Activated CD4-positive, alpha-beta T cell treated with anti-CD3 and anti-CD28 coated beads, Interleukin-2, amount 10 ng/mL, durations not matched to agents 24 days and 14 days (primary cell): ENCODE measurements around the gene FIGN. TPM values are rescaled to one million over a fixed set of nuclear protein-coding genes. Genes with fewer than 3 reads are reported as not detected.

ENCODE experiments used
- DNase-seq: peaks from one replicate; pipeline ENCODE4 v3.0.0; 2022
- H3K27ac Mint-ChIP-seq: one replicate; pipeline ENCODE4 v1.8.0; 2022; ENCODE audit warnings: mild to moderate bottlenecking, mixed read lengths
- H3K27me3 Mint-ChIP-seq: one replicate; pipeline ENCODE4 v1.8.0; 2022; ENCODE audit warnings: mixed read lengths
- H3K36me3 Mint-ChIP-seq: one replicate; pipeline ENCODE4 v1.8.0; 2022; ENCODE audit warnings: low read depth, mild to moderate bottlenecking, mixed read lengths
- H3K4me1 Mint-ChIP-seq: one replicate; pipeline ENCODE4 v1.8.0; 2021; ENCODE audit warnings: mixed read lengths
- H3K4me3 Mint-ChIP-seq: one replicate; pipeline ENCODE4 v1.8.0; 2022; ENCODE audit warnings: mild to moderate bottlenecking, moderate library complexity, mixed read lengths
- H3K9me3 Mint-ChIP-seq: one replicate; pipeline ENCODE4 v1.8.0; 2021; ENCODE audit warnings: mixed read lengths
- intact Hi-C: fragments of 100-400 bp; cut with micrococcal nuclease; formaldehyde crosslinking; loops from one replicate; pipeline ENCODE4 v1.15.1; 2023
- total RNA-seq: library from RNA; stranded (reverse); gene quantifications from 2 replicates; pipeline ENCODE4 v1.2.3, GENCODE V29; 2022

FIGN gene
- total RNA-seq, 1 donor from 2014 or later: not detected

DNA sequence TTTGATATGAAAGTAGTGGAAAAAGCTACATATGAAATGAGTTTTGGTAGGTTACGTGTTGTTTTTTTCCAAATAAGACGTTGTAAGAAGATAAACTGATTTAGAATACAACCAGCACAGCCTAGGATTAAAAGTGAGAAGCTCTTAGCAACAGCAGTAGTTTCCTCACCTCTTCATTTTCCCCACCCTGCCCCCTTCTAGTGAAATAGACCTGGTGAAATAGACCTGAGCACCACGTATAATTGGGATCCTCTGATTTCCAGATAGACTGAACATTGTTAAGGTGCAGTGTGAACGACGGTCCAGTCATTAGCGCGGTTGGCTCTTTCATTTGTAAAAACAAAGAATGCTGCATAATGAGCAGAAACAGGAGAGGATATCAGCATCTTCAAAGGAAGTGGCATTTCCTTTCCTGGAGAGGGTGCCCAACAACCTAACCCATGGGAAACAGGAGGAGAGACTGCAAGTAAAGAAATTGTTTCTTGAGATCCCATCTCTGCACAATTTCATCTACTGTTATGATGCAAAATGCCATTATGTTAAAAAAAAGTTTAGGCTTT, 114.3 kb downstream of the FIGN start:
- no peaks in the 10 kb centered on the region for H3K4me1 Mint-ChIP-seq
- no peaks in the 10 kb centered on the region for H3K9me3 Mint-ChIP-seq
- no peak for DNase-seq
- intact Hi-C loops: no loop called here
- no peaks in the 10 kb centered on the region for H3K36me3 Mint-ChIP-seq
- no peak overlapping the region for H3K27ac Mint-ChIP-seq
- H3K27me3 Mint-ChIP-seq: no peaks in the 10 kb centered on the region
- no peak overlapping the region for H3K4me3 Mint-ChIP-seq

DNA sequence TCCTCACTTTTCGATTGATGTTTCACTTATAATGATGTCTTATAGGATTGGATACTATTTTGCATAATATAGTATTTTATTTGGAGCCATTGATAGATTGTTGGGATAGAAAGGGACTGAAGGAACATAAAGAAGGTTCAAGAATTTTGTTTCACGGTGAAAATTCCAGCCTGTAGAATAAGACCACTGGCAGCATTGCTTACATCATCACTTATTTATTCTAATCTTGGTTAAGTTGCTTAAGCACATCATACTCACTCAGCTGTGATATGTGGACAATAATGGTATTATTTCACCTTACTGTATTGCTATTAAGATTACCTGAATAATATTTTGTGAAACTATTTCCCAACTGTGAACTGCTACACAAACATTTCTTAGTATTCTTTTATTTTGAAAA, 118.3 kb downstream of the FIGN start:
- no peaks in the 10 kb centered on the region for H3K4me1 Mint-ChIP-seq
- no peaks in the 10 kb centered on the region for H3K36me3 Mint-ChIP-seq
- H3K9me3 Mint-ChIP-seq: no peaks in the 10 kb centered on the region
- intact Hi-C loops: no loop called here
- H3K4me3 Mint-ChIP-seq: no peak overlapping the region
- H3K27me3 Mint-ChIP-seq: no peaks in the 10 kb centered on the region
- H3K27ac Mint-ChIP-seq: no peak overlapping the region
- no peak for DNase-seq

DNA sequence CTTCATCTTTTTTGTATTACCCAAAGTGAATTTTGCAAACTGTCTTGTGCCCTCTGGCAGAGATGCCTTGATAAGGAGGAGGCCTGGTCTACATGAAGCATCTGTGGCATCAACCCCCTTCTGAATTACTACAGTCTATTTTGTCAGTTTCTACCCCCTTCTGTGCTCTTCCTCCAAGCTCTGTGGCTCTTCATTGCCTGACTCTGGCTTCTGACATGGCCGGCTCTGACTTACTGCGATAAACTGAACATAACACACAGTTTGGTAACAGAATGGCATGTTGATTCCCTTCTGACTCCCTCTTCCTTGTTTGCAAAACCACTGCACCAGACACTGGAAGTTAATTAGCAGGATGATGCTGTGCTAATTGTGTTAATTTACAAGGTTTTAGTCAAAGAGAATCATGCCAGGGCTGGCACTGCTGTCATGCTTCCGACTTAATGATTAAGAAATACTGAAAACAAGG, 122.5 kb downstream of the FIGN start:
- no peak overlapping the region for H3K4me3 Mint-ChIP-seq
- intact Hi-C loops: no loop called here
- no peak overlapping the region for H3K27ac Mint-ChIP-seq
- H3K36me3 Mint-ChIP-seq: no peaks in the 10 kb centered on the region
- no peaks in the 10 kb centered on the region for H3K4me1 Mint-ChIP-seq
- DNase-seq: no peak
- H3K9me3 Mint-ChIP-seq: no peaks in the 10 kb centered on the region
- no peaks in the 10 kb centered on the region for H3K27me3 Mint-ChIP-seq

DNA sequence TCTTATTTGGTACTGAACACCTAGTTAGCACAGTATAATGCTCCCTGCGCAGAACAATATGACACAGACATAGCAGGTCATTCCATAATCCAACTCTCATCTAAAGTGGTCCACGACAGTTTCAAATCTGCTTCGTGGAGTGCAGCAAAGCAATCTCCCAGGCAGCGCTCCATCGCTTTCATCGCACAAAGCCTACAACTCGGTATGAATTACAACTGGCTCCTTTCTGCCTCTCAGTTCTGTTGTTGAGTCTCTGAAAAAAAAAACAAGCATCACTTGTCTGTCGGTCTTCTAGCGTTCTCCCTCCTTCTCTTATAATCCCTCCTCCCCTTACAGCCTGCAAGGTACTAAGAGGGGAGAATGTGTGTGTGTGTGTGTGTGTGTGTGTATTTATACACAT, 123.5 kb downstream of the FIGN start:
- intact Hi-C loops: no loop called here
- no peak overlapping the region for H3K27ac Mint-ChIP-seq

DNA sequence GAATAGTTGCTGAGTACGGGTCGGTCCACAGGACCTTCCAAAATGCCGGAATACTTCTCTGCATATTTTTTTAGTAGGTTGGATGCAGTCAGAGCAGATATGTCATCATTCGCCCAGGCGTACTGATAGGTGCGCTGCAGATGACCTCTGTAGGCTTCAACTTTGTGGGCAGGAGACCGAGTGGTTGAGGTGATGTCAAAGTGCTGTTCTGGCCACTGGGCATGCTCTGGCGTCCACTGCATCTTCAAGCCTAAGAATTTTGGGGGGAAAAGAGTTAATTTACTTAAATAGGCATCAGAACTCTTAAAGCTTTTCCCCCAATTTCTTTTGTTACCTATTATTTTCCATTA, 124.3 kb downstream of the FIGN start:
- H3K36me3 Mint-ChIP-seq: no peaks in the 10 kb centered on the region
- H3K27me3 Mint-ChIP-seq: no peaks in the 10 kb centered on the region
- no peak overlapping the region for H3K4me3 Mint-ChIP-seq
- no peak overlapping the region for H3K27ac Mint-ChIP-seq
- DNase-seq: no peak
- intact Hi-C loops: no loop called here
- no peaks in the 10 kb centered on the region for H3K9me3 Mint-ChIP-seq
- no peaks in the 10 kb centered on the region for H3K4me1 Mint-ChIP-seq

More for the DNA sequence above, 123.5 kb downstream of the FIGN start:
- H3K9me3 Mint-ChIP-seq: no peaks in the 10 kb centered on the region
- H3K36me3 Mint-ChIP-seq: no peaks in the 10 kb centered on the region
- H3K27me3 Mint-ChIP-seq: no peaks in the 10 kb centered on the region
- no peaks in the 10 kb centered on the region for H3K4me1 Mint-ChIP-seq
- no peak for DNase-seq
- no peak overlapping the region for H3K4me3 Mint-ChIP-seq

DNA sequence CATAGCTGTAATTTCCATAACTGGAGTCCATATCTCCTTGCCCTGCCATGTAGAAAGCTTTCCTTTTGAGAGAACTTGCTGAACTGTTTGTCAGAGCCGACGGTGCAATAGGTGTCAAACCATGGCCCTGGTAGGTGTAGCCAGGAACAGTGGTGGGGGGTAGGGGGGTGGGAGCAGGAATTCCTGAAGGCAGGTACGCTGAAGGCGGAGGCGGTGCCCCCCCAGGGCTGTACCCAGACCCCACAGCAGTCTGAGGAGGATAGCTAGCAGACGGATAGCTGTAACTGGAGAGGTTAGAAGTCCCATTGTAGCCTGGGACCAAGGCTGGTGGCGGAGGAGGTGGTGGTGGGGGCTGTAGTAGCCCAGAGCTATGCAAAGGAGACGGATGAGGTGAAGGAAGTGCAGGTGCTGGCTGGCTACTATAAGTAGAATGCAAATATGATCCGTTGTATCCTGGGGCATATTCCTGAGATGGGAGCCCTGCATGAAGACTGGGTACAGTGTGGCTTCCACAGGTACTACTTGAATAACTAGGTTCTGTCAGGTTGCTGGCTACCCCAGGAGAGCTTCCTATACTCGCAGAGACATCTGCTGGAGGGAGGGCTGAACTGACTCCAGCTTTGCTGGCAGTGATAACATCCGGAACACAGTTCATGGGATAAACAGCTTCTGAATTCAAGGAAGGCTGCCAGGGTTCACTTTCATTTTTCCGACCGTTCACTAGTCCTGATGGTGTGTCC, 124.8 kb downstream of the FIGN start:
- H3K27ac Mint-ChIP-seq: no peak overlapping the region
- H3K4me1 Mint-ChIP-seq: no peaks in the 10 kb centered on the region
- intact Hi-C loops: no loop called here
- no peak for DNase-seq
- no peaks in the 10 kb centered on the region for H3K9me3 Mint-ChIP-seq
- H3K27me3 Mint-ChIP-seq: no peaks in the 10 kb centered on the region
- H3K36me3 Mint-ChIP-seq: no peaks in the 10 kb centered on the region
- H3K4me3 Mint-ChIP-seq: no peak overlapping the region

DNA sequence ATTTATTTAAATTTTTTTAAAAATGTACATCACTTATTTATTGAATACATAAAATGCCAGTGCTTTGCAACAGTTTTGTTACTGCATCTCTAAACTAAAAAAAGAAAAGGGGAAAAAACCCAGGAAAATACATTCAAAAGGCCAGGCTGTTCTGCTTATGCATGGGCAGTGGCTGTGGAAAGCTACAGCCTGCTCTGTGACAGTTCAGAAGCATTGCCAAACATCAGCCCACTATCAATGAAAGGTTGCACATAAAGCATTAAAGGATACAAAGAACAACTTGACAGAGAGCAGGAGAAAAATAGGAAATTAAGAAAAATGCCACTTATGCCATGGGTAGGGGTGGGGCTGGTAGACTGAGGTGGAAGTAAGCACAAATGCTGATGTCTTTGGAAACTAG, 128.2 kb downstream of the FIGN start:
- intact Hi-C loops: no loop called here
- H3K4me1 Mint-ChIP-seq: no peaks in the 10 kb centered on the region

DNA sequence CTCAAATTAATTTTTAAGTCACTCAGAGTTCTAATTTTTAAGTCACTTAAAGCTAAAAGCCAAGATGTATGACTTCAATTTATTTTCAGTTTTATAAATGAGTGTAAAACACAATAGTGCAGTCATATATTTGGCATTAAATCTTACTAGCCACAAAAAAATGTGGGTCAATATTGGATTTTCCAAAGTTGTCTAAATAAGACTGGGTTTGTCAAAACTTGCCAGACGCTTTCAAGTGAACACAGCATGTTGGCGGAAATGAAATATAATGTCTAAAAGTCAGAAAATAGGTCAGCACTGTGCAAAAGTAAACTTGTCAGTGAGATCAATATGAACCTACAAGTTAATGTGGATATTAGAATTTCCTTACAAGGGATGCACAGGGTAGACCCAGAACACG, 128.9 kb downstream of the FIGN start:
- H3K4me1 Mint-ChIP-seq: no peaks in the 10 kb centered on the region
- no peaks in the 10 kb centered on the region for H3K36me3 Mint-ChIP-seq
- no peak for DNase-seq
- intact Hi-C loops: no loop called here
- H3K27me3 Mint-ChIP-seq: no peaks in the 10 kb centered on the region
- no peak overlapping the region for H3K27ac Mint-ChIP-seq
- H3K4me3 Mint-ChIP-seq: no peak overlapping the region
- H3K9me3 Mint-ChIP-seq: no peaks in the 10 kb centered on the region

More for the DNA sequence above, 128.2 kb downstream of the FIGN start:
- H3K27me3 Mint-ChIP-seq: no peaks in the 10 kb centered on the region
- no peaks in the 10 kb centered on the region for H3K36me3 Mint-ChIP-seq
- no peak for DNase-seq
- no peak overlapping the region for H3K4me3 Mint-ChIP-seq
- H3K9me3 Mint-ChIP-seq: no peaks in the 10 kb centered on the region
- H3K27ac Mint-ChIP-seq: no peak overlapping the region

DNA sequence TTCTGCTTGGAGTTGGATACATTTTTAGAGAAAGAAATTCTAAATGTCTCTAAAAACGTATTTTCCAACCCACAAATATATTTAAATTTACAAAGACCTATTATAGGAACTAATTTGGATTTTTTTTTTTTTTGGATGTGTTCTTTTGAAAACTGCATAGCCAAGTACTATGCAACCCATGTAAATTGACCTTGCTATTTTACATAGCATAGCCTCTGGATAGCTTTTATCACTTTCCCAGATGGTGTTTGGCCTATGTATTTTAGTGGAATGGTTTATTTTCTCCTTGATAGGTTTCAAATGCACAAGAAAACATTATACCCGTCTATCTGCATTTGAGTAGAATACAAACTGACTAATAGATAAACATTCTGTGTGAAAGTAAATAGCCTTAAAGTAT, 130.0 kb downstream of the FIGN start:
- DNase-seq: no peak
- H3K4me3 Mint-ChIP-seq: no peak overlapping the region
- no peaks in the 10 kb centered on the region for H3K36me3 Mint-ChIP-seq
- no peaks in the 10 kb centered on the region for H3K27me3 Mint-ChIP-seq
- H3K4me1 Mint-ChIP-seq: no peaks in the 10 kb centered on the region
- H3K27ac Mint-ChIP-seq: no peak overlapping the region
- no peaks in the 10 kb centered on the region for H3K9me3 Mint-ChIP-seq
- intact Hi-C loops: no loop called here

DNA sequence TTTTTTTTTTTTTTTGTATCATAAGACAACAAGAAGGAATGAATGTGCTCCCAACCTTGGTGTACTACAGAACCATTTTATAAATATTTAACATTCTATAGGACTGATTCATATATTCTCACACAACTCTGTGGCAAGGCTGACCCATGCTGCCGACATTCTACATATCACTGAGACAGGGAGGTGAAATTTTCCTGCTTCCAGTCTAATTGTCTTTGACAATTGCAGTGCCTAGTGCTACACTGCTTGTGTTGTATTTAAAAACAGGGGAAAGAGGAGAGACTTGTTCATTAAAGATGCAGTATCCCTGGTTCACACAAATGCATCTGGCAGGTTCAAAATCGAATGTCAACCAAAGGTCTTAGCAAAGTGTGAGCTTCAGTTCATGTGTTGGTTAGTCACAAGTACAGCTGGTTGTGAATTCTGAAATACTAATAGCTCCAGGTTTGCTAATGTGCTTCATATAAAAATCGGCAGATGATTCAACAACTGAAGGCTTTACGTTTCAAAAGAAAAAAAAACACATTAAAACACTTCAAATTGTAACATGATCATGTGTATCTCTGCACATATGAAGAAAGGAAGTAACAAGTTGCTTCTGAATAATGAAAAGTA, 130.8 kb downstream of the FIGN start:
- no peak overlapping the region for H3K27ac Mint-ChIP-seq

DNA sequence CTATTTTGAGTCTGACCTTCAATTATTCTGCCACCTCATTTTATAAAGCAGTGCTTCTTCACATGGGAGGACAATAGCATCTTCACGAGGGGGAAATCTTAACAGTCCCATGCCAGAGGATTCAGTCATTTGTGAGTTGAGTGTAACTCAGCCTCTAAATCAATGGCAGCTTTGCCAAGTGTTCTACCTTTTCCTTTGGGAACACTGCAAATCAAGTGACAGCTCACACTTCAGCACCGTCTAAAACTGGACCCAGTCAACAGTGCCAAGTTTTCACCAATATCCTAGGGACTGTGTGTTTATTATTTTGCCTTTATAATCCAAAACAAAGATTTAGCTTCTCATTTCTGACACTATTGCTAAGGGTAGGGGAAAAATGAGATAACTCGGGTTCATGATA, 133.6 kb downstream of the FIGN start:
- no peaks in the 10 kb centered on the region for H3K36me3 Mint-ChIP-seq
- no peak overlapping the region for H3K4me3 Mint-ChIP-seq
- intact Hi-C loops: no loop called here
- no peak for DNase-seq
- no peaks in the 10 kb centered on the region for H3K4me1 Mint-ChIP-seq
- no peaks in the 10 kb centered on the region for H3K9me3 Mint-ChIP-seq
- no peaks in the 10 kb centered on the region for H3K27me3 Mint-ChIP-seq
- no peak overlapping the region for H3K27ac Mint-ChIP-seq

More for the DNA sequence above, 130.8 kb downstream of the FIGN start:
- Mint-ChIP-seq H3K9me3 (no peaks in the 10 kb centered on the region), H3K36me3 (no peaks in the 10 kb centered on the region), H3K4me1 (no peaks in the 10 kb centered on the region), H3K27me3 (no peaks in the 10 kb centered on the region), H3K4me3 (no peak overlapping the region)
- no peak for DNase-seq
- intact Hi-C loops: no loop called here

DNA sequence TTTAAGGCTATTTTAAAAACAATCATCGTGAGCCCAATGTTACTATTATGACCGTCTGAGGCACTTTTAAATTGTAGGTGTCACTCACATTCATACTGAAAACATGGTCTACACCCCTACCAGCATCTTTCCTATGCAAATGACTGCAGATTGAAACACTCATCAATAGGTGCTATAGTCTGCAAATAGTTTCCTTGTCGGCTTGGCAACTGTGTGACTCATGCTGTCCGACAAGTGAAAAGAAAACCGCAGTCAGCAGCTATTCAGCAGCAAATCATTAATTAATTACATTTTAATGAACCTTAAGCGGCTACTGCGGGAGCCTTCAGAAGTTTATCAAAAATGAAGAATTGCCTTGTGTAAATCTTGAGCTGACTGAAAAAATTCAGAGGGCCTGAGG, 134.4 kb downstream of the FIGN start:
- Mint-ChIP-seq H3K4me1 (no peaks in the 10 kb centered on the region), H3K27me3 (no peaks in the 10 kb centered on the region), H3K36me3 (no peaks in the 10 kb centered on the region), H3K27ac (no peak overlapping the region), H3K4me3 (no peak overlapping the region), H3K9me3 (no peaks in the 10 kb centered on the region)
- intact Hi-C loops: no loop called here
- DNase-seq: no peak

DNA sequence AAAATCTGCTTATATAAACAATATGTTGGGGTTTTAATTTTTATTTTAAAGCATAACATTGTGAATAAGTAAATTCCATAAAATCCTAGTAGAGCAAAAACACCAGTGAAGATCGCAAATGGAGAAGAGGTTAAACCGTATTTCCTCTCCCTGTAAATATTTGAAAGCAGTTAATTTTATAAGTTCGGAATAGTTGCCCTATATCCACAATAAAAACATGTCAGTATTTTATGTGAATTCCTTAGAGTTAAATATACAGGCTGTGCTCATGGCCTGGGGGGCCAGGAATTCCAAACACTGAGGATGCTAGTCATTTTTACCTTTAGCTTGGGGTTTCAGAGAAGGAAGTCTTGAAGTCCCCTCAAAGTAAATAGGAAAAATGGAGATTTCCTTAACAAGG, 135.0 kb downstream of the FIGN start:
- no peaks in the 10 kb centered on the region for H3K27me3 Mint-ChIP-seq
- no peak overlapping the region for H3K27ac Mint-ChIP-seq
- no peaks in the 10 kb centered on the region for H3K36me3 Mint-ChIP-seq
- DNase-seq: no peak
- no peaks in the 10 kb centered on the region for H3K9me3 Mint-ChIP-seq
- H3K4me1 Mint-ChIP-seq: no peaks in the 10 kb centered on the region
- intact Hi-C loops: no loop called here
- H3K4me3 Mint-ChIP-seq: no peak overlapping the region

DNA sequence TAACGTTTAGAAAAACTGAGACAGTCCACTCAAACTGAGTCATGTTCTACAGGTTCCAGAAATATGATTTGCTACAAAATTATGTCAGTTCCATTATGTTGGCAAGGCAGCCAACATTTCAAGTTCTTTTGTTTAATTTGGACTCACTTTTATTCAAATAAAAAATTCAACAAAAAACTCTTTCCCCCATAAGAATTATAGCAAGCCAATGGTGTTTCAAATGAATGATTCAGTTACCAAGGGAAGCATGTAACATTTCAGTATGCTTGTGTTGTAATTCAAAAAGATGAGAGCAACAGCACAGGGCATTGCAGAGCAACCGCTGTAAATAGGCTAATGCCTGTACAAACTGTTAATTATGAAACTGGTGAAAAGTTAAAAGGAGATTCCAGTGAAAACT, 140.8 kb downstream of the FIGN start:
- intact Hi-C loops: no loop called here
- DNase-seq: no peak
- Mint-ChIP-seq H3K36me3 (no peaks in the 10 kb centered on the region), H3K4me1 (no peaks in the 10 kb centered on the region), H3K27ac (no peak overlapping the region), H3K27me3 (no peaks in the 10 kb centered on the region), H3K4me3 (no peak overlapping the region), H3K9me3 (no peaks in the 10 kb centered on the region)
